Astrocyte (in vitro differentiated cells and primary cell): ENCODE data around the gene ELMO1.

Experiments
- CTCF ChIP-seq: IDR thresholded peaks from 2 replicates; pipeline ENCODE4 v1.5.1; 2011; ENCODE audit warnings: low read depth, mild to moderate bottlenecking, inconsistent platforms, low read length, moderate library complexity; ENCODE audit not compliant: insufficient read depth
- EZH2 ChIP-seq: IDR thresholded peaks from 2 replicates; pipeline ENCODE4 v1.6.1; 2012; ENCODE audit warnings: mild to moderate bottlenecking, low read length, inconsistent platforms; ENCODE audit not compliant: insufficient read depth

- TF ChIP-seq CTCF (no peak), EZH2 (no peak)
These were observed 98.6 kb downstream of the ELMO1 start for GRCh38 chr7:37349979-37350590.
